Pancreas (tissue), 10 donors: ENCODE data around the gene SLC13A3. TPM values are rescaled to one million over a fixed set of nuclear protein-coding genes. Genes with fewer than 3 reads are reported as not detected.

ENCODE experiments used
- ATAC-seq, 4 donors: fragments of 200-7000 bp; cut with Tn5 transposase; one replicate each; pipeline versions ENCODE4 v1.8.0 to v1.9.1; 2020; ENCODE audit warnings: mild to moderate bottlenecking in 4 of 4, moderate library complexity in 4 of 4
- DNase-seq, 6 donors: peaks; one replicate each; pipeline ENCODE4 v3.0.0-alpha.2; 2020
- FAIRE-seq: peaks from 2 replicates; lab custom pipeline; 2012; peaks lifted over from hg19 to GRCh38; lab: Jason Lieb, UNC
- H3K27ac ChIP-seq, 4 donors: fragments of 200-600 bp; sonication (generic); 1 replicate in 3 of 4; 2 replicates in 1 of 4; pipeline versions ENCODE4 v1.5.0 to v1.8.0; 2020
- H3K27me3 ChIP-seq, 4 donors: fragments of 200-600 bp; one replicate each; pipeline ENCODE4 v1.8.0; 2021
- H3K36me3 ChIP-seq, 3 donors: fragments of 200-600 bp; sonication (generic) in 1 of 3; one replicate each; pipeline versions ENCODE4 v1.5.0 to v1.8.0; 2020 to 2021
- H3K4me1 ChIP-seq, 3 donors: fragments of 200-600 bp; one replicate each; pipeline ENCODE4 v1.8.0; 2021
- H3K4me3 ChIP-seq, 4 donors: fragments of 200-600 bp; sonication (generic) in 2 of 4; one replicate each; pipeline versions ENCODE4 v1.5.0 to v1.8.0; 2020 to 2021
- H3K9me3 ChIP-seq, 4 donors: fragments of 200-600 bp; one replicate each; pipeline ENCODE4 v1.8.0; 2021
- CTCF ChIP-seq, 4 donors: fragments of 200-600 bp; sonication (generic) in 3 of 4; IDR thresholded peaks; one replicate each; pipeline versions ENCODE4 v1.5.0 to v1.8.0; 2021; ENCODE audit warnings: antibody characterized with exemption in 4 of 4
- WGBS, 2 donors: extraction: QIAGEN DNeasy Blood & Tissue Kit; methylation state at CpG; one replicate each; pipeline ENCODE4 v1.1.7; 2013; 5-methylcytosine and 5-hydroxymethylcytosine counted together
- intact Hi-C, 3 donors: fragments of 100-400 bp; cut with DNase I; formaldehyde crosslinking; loops; one replicate each; pipeline versions ENCODE4 v1.11.1 to v1.14.2; 2022
- polyA plus RNA-seq, 2 donors: library from polyadenylated mRNA; stranded (reverse); fragments of 200-250 nt; gene quantifications; one replicate each; pipeline ENCODE4 v1.2.3, GENCODE V29; 2013
- total RNA-seq, 6 donors: library from RNA; stranded (reverse); fragmentation: NEBNext Ultra II Directional in 4 of 6; extraction: Animal tissue kit (Norgen Biotek cat#: 25700) in 4 of 6; gene quantifications; one replicate each; pipeline versions ENCODE4 v1.2.1 to v1.2.4, GENCODE V29; 2021 to 2023
- donor health status: healthy with polysubstance abuse.
- donor health status: DM: no; HTN: no; CAD: no; lungs with moderate emphysema.
- donor health status: DM: no; HTN: no; CAD: no.
- donor health status: control.
- donor health status: control.
- donor health status: Bipolar disorder and iron deficiency.
- donor health status: DM: yes; HTN: yes; CAD: no.
- donor health status: DM: no; HTN: no; CAD: no.
- donor health status: DM: no; HTN: no; CAD: no.
- donor health status: DM: yes; HTN: yes; CAD: no.

The SLC13A3 gene
- total and polyA plus RNA-seq, 8 donors = 0.68 to 7.8 (median 4.7) TPM

- WGBS, 2 donors = 57 to 59% methylated on average over 8 of the region's 8 CpGs
- Histone ChIP-seq H3K9me3 (no peaks in the 10 kb centered on the region), H3K27ac (no peak overlapping the region), H3K27me3 (no peaks in the 10 kb centered on the region), H3K36me3 (no peaks in the 10 kb centered on the region), H3K4me1 (no peaks in the 10 kb centered on the region), H3K4me3 (no peak overlapping the region)
- intact Hi-C loops = no loop called here
- ATAC-seq = peak; percentile 17 to 79 (median 72)
- FAIRE-seq = no peak
- DNase-seq = no peak
- no peak for TF ChIP-seq CTCF (IDR thresholded peaks at IDR 0.05)
Observed at GRCh38 chr20:46631212-46631869, 19.9 kb downstream of the SLC13A3 start.

- Histone ChIP-seq H3K4me1 (no peaks in the 10 kb centered on the region), H3K4me3 (no peak overlapping the region), H3K9me3 (no peaks in the 10 kb centered on the region), H3K27ac (no peak overlapping the region), H3K36me3 (no peaks in the 10 kb centered on the region), H3K27me3 (no peaks in the 10 kb centered on the region)
- ATAC-seq (no peak), FAIRE-seq (no peak), DNase-seq (no peak)
- intact Hi-C loops = no loop called here
- TF ChIP-seq CTCF (IDR thresholded peaks at IDR 0.05) = no peak
- 81 to 86% methylated on average over 5 of the region's 5 CpGs for WGBS, 2 donors
Observed at GRCh38 chr20:46630306-46630705, 21.0 kb downstream of the SLC13A3 start.

- FAIRE-seq (no peak), ATAC-seq (no peak), DNase-seq (no peak)
- Histone ChIP-seq H3K9me3 (no peaks in the 10 kb centered on the region), H3K36me3 (no peaks in the 10 kb centered on the region), H3K4me1 (no peaks in the 10 kb centered on the region), H3K4me3 (no peak overlapping the region), H3K27ac (no peak overlapping the region), H3K27me3 (no peaks in the 10 kb centered on the region)
- no peak for TF ChIP-seq CTCF (IDR thresholded peaks at IDR 0.05)
- intact Hi-C loops = no loop called here
Observed at GRCh38 chr20:46629341-46629740, 21.9 kb downstream of the SLC13A3 start.

GRCh38 chr20:46627234-46627633 lies 24.0 kb downstream of the SLC13A3 start:
- no peak for ATAC-seq
- intact Hi-C loops = no loop called here
- Histone ChIP-seq H3K4me1 (no peaks in the 10 kb centered on the region), H3K4me3 (no peak overlapping the region), H3K27me3 (no peaks in the 10 kb centered on the region), H3K27ac (no peak overlapping the region), H3K36me3 (no peaks in the 10 kb centered on the region), H3K9me3 (no peaks in the 10 kb centered on the region)
- TF ChIP-seq CTCF (IDR thresholded peaks at IDR 0.05) = no peak
- WGBS, 2 donors = 79% methylated on average over 4 of the region's 4 CpGs
- no peak for DNase-seq
- no peak for FAIRE-seq

GRCh38 chr20:46626758-46627157 lies 24.5 kb downstream of the SLC13A3 start:
- 77 to 84% methylated on average over 4 of the region's 4 CpGs for WGBS, 2 donors
- FAIRE-seq = no peak
- no peak overlapping the region for H3K4me3 ChIP-seq
- H3K9me3 ChIP-seq = no peaks in the 10 kb centered on the region
- no peaks in the 10 kb centered on the region for H3K27me3 ChIP-seq
- DNase-seq = no peak
- no peaks in the 10 kb centered on the region for H3K4me1 ChIP-seq
- ATAC-seq = no peak
- intact Hi-C loops = no loop called here
- H3K36me3 ChIP-seq = no peaks in the 10 kb centered on the region
- TF ChIP-seq CTCF (IDR thresholded peaks at IDR 0.05) = no peak
- H3K27ac ChIP-seq = no peak overlapping the region
